GM21390 (cell line): ENCODE measurements around the gene SLC13A3.

ENCODE experiments used
- ATAC-seq: cut with Tn5 transposase; IDR thresholded peaks from one replicate; pipeline ENCODE4 v1.9.1; 2021; ENCODE audit not compliant: unreplicated experiment

SLC13A3 gene

DNA sequence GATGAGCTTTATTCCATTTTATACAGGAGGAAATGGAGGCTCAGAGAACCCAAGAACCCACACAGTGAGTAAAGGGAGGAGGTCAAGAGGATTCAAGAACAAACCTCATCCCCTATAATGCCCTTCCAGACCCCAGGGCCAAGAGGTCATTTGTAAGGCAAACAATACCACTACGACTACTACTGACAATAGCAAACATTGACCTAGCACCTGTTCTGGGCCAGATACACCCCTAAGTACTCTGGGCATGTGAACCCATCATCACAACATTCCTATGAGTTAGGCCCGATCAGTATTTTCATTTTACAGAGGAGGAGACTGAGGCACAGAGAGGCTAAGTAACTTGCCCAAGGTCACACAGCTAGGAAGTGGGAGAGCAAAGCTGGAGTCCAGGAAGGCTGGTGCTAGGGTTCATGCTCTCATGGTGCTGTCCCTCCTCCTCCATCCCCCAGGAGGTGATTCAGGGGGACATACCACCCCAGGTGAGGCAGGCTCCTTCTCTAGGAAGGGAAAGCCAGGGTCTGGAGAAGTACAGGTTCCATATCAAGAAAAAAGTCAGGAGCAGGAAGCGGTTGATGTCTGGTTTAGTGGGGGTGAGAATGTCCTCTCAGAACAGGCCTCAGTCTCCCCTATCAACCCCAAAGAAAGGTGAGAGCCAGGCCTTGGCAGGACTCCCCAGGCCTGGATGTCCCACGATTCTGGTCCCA lies 13.7 kb downstream of the SLC13A3 start:
- no peak for ATAC-seq

GRCh38 chr20:46637020-46637419 lies 14.2 kb downstream of the SLC13A3 start:
- ATAC-seq, result no peak

DNA sequence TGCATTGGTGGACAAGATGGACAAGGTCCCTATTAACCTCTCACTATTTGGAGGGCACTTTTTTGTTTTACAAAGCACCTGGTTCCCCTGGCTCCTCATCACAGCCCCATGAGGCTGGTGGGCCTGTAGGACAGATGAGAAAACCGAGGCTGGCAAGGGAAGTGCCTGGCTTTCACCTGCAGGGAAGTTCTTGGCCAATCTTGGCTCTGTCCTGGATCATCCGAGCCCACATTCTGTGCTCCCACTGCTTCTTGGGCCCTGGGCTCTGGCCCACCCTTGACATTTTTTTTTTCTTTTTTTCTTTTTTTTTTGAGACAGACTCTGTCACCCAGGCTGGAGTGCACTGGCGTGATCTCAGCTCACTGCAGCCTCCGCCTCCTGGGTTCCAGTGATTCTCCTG lies 14.7 kb downstream of the SLC13A3 start:
- ATAC-seq, result no peak

- ATAC-seq, result no peak
These were observed 15.6 kb downstream of the SLC13A3 start for GRCh38 chr20:46635514-46636136.

DNA sequence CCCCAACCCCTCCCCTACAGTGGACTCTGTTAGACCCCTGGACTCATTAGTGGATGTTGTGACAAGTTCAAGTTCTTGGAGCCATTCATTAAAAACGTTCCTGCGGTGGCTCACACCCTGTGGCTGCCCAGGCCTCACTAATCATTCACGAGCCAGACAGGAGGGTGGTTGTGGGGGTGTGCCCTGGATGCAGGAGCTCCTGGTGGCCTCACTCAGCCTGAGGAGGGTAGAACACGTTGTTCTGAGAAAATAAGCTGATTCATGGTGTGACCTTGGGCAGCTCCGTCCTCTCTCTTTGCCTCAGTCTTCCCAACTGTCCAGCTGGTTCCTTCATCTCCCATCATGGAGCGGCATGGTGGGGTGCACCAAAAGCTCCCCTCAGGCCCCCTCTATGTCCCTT lies 16.7 kb downstream of the SLC13A3 start:
- ATAC-seq, result no peak

GRCh38 chr20:46631874-46632446 lies 19.3 kb downstream of the SLC13A3 start:
- ATAC-seq, result no peak

- no peak for ATAC-seq
These were observed 19.9 kb downstream of the SLC13A3 start for GRCh38 chr20:46631212-46631869.

GRCh38 chr20:46630306-46630705 lies 21.0 kb downstream of the SLC13A3 start:
- no peak for ATAC-seq

DNA sequence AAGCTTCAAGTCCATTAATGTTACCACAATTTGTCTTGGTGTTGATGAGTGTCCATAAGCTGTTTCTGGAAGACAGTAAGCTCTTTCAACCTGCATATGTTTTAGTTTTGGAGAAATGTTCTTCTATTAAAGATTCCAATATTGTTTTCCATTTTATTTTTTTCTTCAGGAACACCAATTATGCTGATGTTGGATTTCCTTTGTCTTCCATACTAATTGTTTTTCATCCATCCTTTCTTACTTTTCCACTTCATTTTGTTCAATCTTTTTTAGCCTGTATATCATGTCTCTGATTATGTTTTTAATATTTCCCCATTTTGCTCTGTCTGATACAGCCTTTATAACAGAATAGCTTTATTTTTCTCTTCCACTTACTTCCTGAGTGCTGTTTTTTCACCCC lies 21.9 kb downstream of the SLC13A3 start:
- no peak for ATAC-seq

- no peak for ATAC-seq
These were observed 24.0 kb downstream of the SLC13A3 start for GRCh38 chr20:46627234-46627633.

DNA sequence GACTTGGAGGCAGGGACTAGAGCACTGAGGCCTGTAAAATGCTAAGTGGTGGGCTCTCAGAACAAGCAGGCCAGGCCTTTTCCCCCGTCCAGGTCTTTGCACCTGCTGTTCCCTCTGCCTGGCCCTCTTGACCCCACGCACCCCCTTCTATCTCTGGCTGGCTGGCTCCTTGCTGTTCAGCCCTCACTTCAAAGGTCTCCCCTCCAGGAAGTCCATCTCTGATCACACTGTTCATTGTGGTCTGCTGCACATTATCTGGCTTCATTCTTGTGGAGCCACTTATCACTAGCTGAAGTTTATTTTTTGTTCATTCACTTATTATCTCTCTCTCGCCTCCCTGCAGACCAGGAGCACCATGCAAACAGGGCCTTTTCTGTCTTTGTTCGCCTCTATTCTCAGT lies 24.5 kb downstream of the SLC13A3 start:
- no peak for ATAC-seq

DNA sequence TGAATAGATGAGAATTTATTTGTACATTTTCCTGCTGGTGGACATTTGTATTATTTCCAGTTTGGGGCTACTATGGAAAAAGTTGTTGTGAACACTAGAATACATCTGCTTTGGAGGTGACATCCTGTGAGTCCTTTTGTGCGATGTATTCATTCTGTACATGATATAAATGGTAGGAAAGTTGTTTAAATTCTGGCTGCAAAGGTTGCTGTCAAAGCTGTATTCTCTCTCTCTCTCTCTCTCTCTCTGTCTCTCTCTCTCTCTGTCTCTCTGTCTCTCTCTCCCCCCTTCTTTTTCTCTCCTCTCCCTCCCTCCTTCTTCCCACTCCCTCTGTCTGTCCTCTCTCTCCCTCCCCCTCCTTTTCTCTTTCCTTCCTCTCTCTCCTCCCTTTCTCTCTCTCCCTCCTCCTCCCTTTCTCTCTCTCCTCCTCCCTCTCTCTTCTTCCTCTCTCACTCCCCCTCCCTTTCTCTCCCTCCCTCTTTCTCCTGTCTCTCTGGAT lies 25.3 kb downstream of the SLC13A3 start:
- no peak for ATAC-seq

DNA sequence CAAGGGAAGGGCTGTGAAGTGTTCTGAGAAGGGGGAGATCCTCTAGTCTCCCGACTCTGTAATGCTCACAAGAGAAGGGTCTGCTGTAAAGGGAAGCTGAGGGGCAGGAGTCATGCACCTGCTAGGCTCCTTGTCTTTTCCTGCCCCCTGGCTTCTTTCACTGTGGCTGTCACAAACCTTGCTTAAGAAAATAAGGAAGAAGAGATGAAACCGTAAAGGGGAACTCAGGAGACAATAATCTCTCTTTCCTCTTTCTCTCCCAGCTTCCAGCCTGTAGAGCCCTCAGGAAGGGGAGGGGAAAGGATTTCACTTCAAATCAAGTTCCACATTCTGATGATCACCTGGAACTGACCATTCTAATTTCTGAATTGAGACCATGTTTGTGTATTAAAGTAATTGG lies 26.3 kb downstream of the SLC13A3 start:
- no peak for ATAC-seq

DNA sequence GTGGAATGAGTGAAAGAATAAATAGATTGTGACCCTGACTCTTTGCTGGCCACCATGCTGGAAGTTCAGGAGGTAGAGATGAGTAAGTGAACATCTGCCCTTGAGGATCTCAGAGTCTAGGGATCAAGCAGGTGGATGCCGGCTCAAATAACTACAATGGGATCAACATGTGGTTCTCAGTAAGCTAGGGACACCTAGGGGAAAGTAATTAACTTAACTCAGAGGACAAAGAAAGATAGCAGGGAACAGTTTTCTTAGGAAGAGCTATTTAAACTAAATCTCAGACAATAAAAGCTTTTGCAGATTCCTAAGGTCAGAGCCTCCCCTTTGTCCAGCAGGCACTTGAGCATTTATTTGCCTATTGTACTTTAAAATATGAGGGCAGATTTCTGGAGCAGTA lies 29.1 kb downstream of the SLC13A3 start:
- no peak for ATAC-seq

- ATAC-seq, result no peak
These were observed 29.8 kb downstream of the SLC13A3 start for GRCh38 chr20:46621492-46621891.

DNA sequence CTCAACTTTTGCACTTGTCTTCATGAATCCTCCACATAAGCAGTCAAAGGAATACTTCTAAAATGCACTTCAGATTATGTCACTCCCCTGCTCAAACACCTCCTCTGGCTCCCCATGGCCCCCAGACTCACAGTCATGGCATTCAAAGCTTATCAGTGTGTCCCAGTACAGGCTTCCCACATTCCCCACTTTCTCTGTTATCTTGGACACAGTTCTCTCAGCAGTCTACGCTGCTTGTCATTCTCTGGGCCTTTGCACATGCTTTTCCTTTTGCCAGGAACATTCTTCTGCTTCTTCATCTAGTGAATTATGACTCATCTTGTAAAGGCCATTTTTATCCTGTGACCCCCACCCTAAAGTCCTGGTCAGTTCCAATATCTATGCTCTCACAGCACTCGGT lies 31.8 kb downstream of the SLC13A3 start:
- ATAC-seq, result no peak

DNA sequence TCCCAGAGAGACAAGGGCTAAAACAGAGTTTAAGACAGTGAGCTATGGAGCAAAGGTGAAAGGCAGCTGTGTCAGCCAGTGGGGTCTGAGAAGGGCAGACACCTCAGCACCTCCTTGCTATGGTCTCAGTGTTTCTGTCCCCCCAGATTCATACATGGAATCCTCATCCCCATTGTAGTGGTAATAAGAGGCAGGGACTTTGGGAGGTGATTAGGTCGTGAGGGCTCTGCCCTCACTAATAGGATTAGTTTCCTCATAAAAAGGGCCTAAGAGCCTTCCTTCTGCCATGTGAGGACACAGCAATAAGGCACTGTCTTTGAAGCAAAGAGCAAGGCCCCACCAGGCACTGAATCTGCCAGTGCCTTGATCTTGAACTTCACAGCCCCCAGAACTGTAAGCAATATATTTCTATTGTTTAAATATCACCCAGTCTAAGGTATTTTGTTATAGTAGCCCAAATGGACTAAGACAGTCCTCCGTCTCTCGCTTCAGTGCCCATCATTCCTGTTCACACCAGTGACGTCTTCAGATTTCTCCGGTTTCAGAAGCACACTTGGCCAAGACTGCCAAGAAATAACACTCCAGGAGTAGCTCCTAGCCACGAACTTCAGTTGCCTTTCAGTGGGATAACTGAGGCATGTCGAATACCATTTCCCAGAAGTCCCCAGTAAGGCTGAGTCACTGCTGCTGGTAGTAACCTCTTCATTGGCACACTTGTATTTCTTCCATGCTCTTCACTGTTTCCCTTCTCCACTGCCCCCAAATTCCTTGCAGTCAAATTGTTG lies 32.8 kb downstream of the SLC13A3 start:
- ATAC-seq, result no peak

- ATAC-seq, result no peak
These were observed 36.8 kb downstream of the SLC13A3 start for GRCh38 chr20:46614503-46614902.

- ATAC-seq, result no peak
These were observed 41.1 kb downstream of the SLC13A3 start for GRCh38 chr20:46610145-46610544.

- no peak for ATAC-seq
These were observed 42.2 kb downstream of the SLC13A3 start for GRCh38 chr20:46609043-46609442.

DNA sequence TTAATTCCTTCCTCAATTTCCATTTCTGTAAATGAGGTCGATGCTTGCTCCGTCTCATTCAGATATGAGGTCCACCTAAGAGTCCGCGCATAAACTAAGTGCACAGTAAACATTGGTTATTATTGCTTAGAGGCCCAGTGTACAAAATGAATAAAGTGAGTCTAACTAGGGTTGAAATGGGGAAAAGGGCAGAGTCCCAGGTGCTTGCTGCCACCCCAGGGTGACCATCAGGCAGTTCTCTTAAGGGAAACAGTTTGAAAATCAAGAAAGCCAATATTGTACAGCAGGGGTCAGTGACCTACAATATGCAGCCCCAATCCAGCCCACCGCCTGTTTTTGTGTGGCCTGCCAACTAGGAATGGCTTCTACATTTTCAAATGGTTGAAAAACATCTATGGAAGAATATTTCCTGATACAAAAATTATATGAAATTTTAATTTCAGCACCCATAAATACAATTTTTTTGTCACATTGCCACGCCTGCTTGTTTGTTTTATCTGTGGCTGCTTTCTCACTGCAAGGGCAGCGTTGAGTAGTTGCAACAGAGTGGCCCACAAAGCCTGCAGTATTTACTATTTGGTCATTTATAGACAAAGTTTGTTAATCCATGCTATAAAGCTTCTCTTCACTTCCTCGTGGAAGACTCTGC lies 43.3 kb downstream of the SLC13A3 start:
- ATAC-seq, result no peak
